HG03108 (cell line): ENCODE measurements around the gene IMPACT.
A peak's percentile ranks its signal among the peaks of the same experiment; 100 is the strongest.

Source experiments
- ATAC-seq: cut with Tn5 transposase; IDR thresholded peaks from one replicate; pipeline ENCODE4 v1.9.1; 2021; ENCODE audit warnings: moderate library complexity; ENCODE audit not compliant: unreplicated experiment

Gene IMPACT

GRCh38 chr18:24426398-24427294 is at the start of gene IMPACT:
Gene IMPACT, plus strand, starts transcription at chr18:24426670. Its CDS starts 87 bp downstream, at chr18:24426757.
- ATAC-seq = peak; percentile 96

GRCh38 chr18:24378598-24378997 is 47.9 kb upstream of the IMPACT start:
- no peak for ATAC-seq

GRCh38 chr18:24380163-24380747 is 46.2 kb upstream of the IMPACT start:
- ATAC-seq = no peak

- no peak for ATAC-seq
These were observed 45.3 kb upstream of the IMPACT start for GRCh38 chr18:24381126-24381525.

GRCh38 chr18:24386681-24387080 is 39.8 kb upstream of the IMPACT start:
- ATAC-seq = no peak

- ATAC-seq = no peak
These were observed 37.5 kb upstream of the IMPACT start for GRCh38 chr18:24388957-24389356.

- ATAC-seq = no peak
These were observed 31.2 kb upstream of the IMPACT start for GRCh38 chr18:24395049-24395795.

GRCh38 chr18:24396082-24396633 is 30.3 kb upstream of the IMPACT start:
- ATAC-seq = no peak

GRCh38 chr18:24397131-24397693 is 29.3 kb upstream of the IMPACT start:
- no peak for ATAC-seq

- no peak for ATAC-seq
These were observed 28.6 kb upstream of the IMPACT start, which contains the start of gene OSBPL1A for GRCh38 chr18:24397694-24398368. Gene OSBPL1A, minus strand, starts transcription at chr18:24397824. Its CDS starts 20,291 bp downstream, at chr18:24377533.

- no peak for ATAC-seq
These were observed 27.9 kb upstream of the IMPACT start for GRCh38 chr18:24398540-24398939.

- no peak for ATAC-seq
These were observed 25.9 kb upstream of the IMPACT start for GRCh38 chr18:24400587-24400986.

GRCh38 chr18:24402209-24402785 is 24.2 kb upstream of the IMPACT start:
- ATAC-seq = no peak

- no peak for ATAC-seq
These were observed 23.4 kb upstream of the IMPACT start for GRCh38 chr18:24403076-24403475.

- no peak for ATAC-seq
These were observed 21.9 kb upstream of the IMPACT start for GRCh38 chr18:24404591-24404990.

GRCh38 chr18:24408496-24408895 is 18.0 kb upstream of the IMPACT start:
- ATAC-seq = no peak

- no peak for ATAC-seq
These were observed 13.3 kb upstream of the IMPACT start for GRCh38 chr18:24413148-24413547.

- ATAC-seq = no peak
These were observed 12.0 kb upstream of the IMPACT start for GRCh38 chr18:24414349-24415003.

GRCh38 chr18:24417480-24417879 is 9.0 kb upstream of the IMPACT start:
- ATAC-seq = no peak
